Neural cell (in vitro differentiated cells): Measurements from ENCODE around the gene OR51D1.

Source experiments
- CTCF ChIP-seq: fragments of 450-650 bp; IDR thresholded peaks from 2 replicates; pipeline ENCODE4 v1.5.1; 2014; ENCODE audit warnings: antibody characterized with exemption, mild to moderate bottlenecking, moderate library complexity; ENCODE audit not compliant: poor library complexity, severe bottlenecking
- EZH2 ChIP-seq: fragments of 200-600, 300-800 bp; shearing (Covaris generic), sonication (generic); IDR thresholded peaks from 2 replicates; pipeline ENCODE4 v1.6.1; 2014; ENCODE audit warnings: antibody characterized with exemption, low read length, borderline replicate concordance, mild to moderate bottlenecking; ENCODE audit not compliant: insufficient read depth, poor library complexity, severe bottlenecking
- MXI1 ChIP-seq: fragments of 450-650 bp; conservative IDR thresholded peaks from 2 replicates; pipeline ENCODE4 v1.6.1; 2014; ENCODE audit warnings: antibody characterized with exemption, mild to moderate bottlenecking; ENCODE audit not compliant: poor library complexity, severe bottlenecking
- POLR2AphosphoS5 ChIP-seq: IDR thresholded peaks from 2 replicates; pipeline ENCODE4 v1.6.1; 2012
- RAD21 ChIP-seq: fragments of 450-650 bp; conservative IDR thresholded peaks from 2 replicates; pipeline ENCODE4 v1.6.1; 2014; ENCODE audit warnings: antibody characterized with exemption, mild to moderate bottlenecking, moderate library complexity
- REST ChIP-seq: IDR thresholded peaks from 2 replicates; pipeline ENCODE4 v1.6.1; 2012; ENCODE audit warnings: borderline replicate concordance
- SMC3 ChIP-seq: fragments of 450-650 bp; conservative IDR thresholded peaks from 2 replicates; pipeline ENCODE4 v1.6.1; 2014; ENCODE audit warnings: antibody characterized with exemption, mild to moderate bottlenecking, moderate library complexity; ENCODE audit not compliant: poor library complexity

DNA sequence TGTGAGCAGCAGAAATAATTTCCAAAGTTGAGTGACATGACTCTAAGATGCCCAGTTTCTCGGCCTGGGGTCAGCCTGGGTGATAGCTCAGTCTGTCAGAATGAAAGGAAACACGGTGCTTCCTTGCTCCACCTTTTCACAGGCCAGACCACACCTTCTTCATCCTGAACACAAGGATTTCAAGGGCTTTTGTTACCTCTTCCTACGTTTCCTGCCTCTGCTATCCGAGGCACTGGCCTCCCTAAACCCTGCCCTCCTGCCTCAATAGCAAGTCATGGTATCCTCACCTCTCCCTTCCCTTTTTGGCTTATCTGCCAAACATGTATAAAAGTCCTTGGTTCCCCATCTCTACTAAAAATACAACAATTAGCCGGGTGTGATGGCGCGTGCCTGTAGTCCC is 4.8 kb downstream of the OR51D1 start:
- no peak for TF ChIP-seq SMC3
- TF ChIP-seq CTCF = no peak
- no peak for TF ChIP-seq EZH2
- TF ChIP-seq REST = no peak
- TF ChIP-seq POLR2AphosphoS5 = no peak
- no peak for TF ChIP-seq RAD21
- TF ChIP-seq MXI1 = no peak
